Measurements from ENCODE around the gene CDKN1C.
"Not testable (repeated sequence)": the region's sequence is repeated elsewhere in the genome, so short reads cannot be mapped to it uniquely, and the experiment has no call there.

Gene CDKN1C

GRCh38 chr11:2922655-2923054, 37.1 kb upstream of the CDKN1C start:
- no peak for DNase-seq

- no peak for DNase-seq
These were observed 36.3 kb upstream of the CDKN1C start for GRCh38 chr11:2921742-2922493.

GRCh38 chr11:2921261-2921660, 35.7 kb upstream of the CDKN1C start:
- no peak for DNase-seq

GRCh38 chr11:2920343-2920742, 34.8 kb upstream of the CDKN1C start:
- no peak for DNase-seq

- DNase-seq = no peak
These were observed 34.3 kb upstream of the CDKN1C start for GRCh38 chr11:2919837-2920236.

- DNase-seq = no peak
These were observed 33.6 kb upstream of the CDKN1C start for GRCh38 chr11:2919188-2919587.

- DNase-seq = no peak
These were observed 32.4 kb upstream of the CDKN1C start for GRCh38 chr11:2917842-2918490.

- DNase-seq = no peak
These were observed 31.5 kb upstream of the CDKN1C start for GRCh38 chr11:2916892-2917645.

- DNase-seq = no peak
These were observed 30.7 kb upstream of the CDKN1C start for GRCh38 chr11:2916114-2916891.

- no peak for DNase-seq
These were observed 29.9 kb upstream of the CDKN1C start for GRCh38 chr11:2915473-2915872.

GRCh38 chr11:2914455-2915195, 29.1 kb upstream of the CDKN1C start:
- DNase-seq = no peak

- no peak for DNase-seq
These were observed 28.2 kb upstream of the CDKN1C start for GRCh38 chr11:2913776-2914175.

- DNase-seq = no peak
These were observed 27.4 kb upstream of the CDKN1C start for GRCh38 chr11:2913019-2913431.

- no peak for DNase-seq
These were observed 26.9 kb upstream of the CDKN1C start for GRCh38 chr11:2912498-2912897.

- DNase-seq = no peak
These were observed 26.3 kb upstream of the CDKN1C start for GRCh38 chr11:2911785-2912391.

- DNase-seq = no peak
These were observed 25.7 kb upstream of the CDKN1C start for GRCh38 chr11:2911088-2911784.

- no peak for DNase-seq
These were observed 24.9 kb upstream of the CDKN1C start for GRCh38 chr11:2910401-2910955.

GRCh38 chr11:2909133-2909902, 23.7 kb upstream of the CDKN1C start:
- no peak for DNase-seq

GRCh38 chr11:2908130-2908529, 22.6 kb upstream of the CDKN1C start:
- no peak for DNase-seq

- DNase-seq = not testable (repeated sequence)
These were observed 19.7 kb upstream of the CDKN1C start for GRCh38 chr11:2905299-2905698.

Data from right forelimb (tissue), 1 donor.